HG02852 (cell line): ENCODE measurements around the gene SUMF2.
"Not testable (repeated sequence)": the region's sequence is repeated elsewhere in the genome, so short reads cannot be mapped to it uniquely, and the experiment has no call there.

Source experiments
- ATAC-seq: cut with Tn5 transposase; IDR thresholded peaks from one replicate; pipeline ENCODE4 v1.9.1; 2021; ENCODE audit warnings: mild to moderate bottlenecking, moderate library complexity; ENCODE audit not compliant: unreplicated experiment

Gene SUMF2

GRCh38 chr7:56105508-56105907, 41.4 kb downstream of the SUMF2 start:
- ATAC-seq = no peak

GRCh38 chr7:56106108-56107073, 42.3 kb downstream of the SUMF2 start, which contains the start of gene CHCHD2:
Gene CHCHD2, minus strand, starts transcription at chr7:56106476. Its CDS starts 63 bp downstream, at chr7:56106413.
- peak; percentile 99 for ATAC-seq

- no peak for ATAC-seq
Measured at GRCh38 chr7:56107954-56108258, 43.8 kb downstream of the SUMF2 start.

- no peak for ATAC-seq
Measured at GRCh38 chr7:56110611-56111010, 46.5 kb downstream of the SUMF2 start.

GRCh38 chr7:56112244-56112643, 48.2 kb downstream of the SUMF2 start:
- ATAC-seq = not testable (repeated sequence)

GRCh38 chr7:56115852-56116538, 51.9 kb downstream of the SUMF2 start, which contains the start of gene NUPR2:
Gene NUPR2, minus strand, starts transcription at chr7:56116417. Its CDS starts 103 bp downstream, at chr7:56116314.
- ATAC-seq = no peak

GRCh38 chr7:56121440-56121839, 57.4 kb downstream of the SUMF2 start:
- ATAC-seq = no peak

- no peak for ATAC-seq
Measured at GRCh38 chr7:56124981-56125380, 60.9 kb downstream of the SUMF2 start.

- ATAC-seq = no peak
Measured at GRCh38 chr7:56125831-56126230, 61.7 kb downstream of the SUMF2 start.

GRCh38 chr7:56127241-56127975, 63.3 kb downstream of the SUMF2 start:
- no peak for ATAC-seq
